HG03378 (cell line): ENCODE measurements around the gene CSMD2.
A peak's percentile ranks its signal among the peaks of the same experiment; 100 is the strongest.

Experiments used
- ATAC-seq: cut with Tn5 transposase; IDR thresholded peaks from one replicate; pipeline ENCODE4 v1.9.1; 2021; ENCODE audit warnings: mild to moderate bottlenecking, moderate library complexity; ENCODE audit not compliant: unreplicated experiment

The CSMD2 gene

GRCh38 chr1:33914531-33914930 lies 250.5 kb downstream of the CSMD2 start:
- ATAC-seq = no peak

DNA sequence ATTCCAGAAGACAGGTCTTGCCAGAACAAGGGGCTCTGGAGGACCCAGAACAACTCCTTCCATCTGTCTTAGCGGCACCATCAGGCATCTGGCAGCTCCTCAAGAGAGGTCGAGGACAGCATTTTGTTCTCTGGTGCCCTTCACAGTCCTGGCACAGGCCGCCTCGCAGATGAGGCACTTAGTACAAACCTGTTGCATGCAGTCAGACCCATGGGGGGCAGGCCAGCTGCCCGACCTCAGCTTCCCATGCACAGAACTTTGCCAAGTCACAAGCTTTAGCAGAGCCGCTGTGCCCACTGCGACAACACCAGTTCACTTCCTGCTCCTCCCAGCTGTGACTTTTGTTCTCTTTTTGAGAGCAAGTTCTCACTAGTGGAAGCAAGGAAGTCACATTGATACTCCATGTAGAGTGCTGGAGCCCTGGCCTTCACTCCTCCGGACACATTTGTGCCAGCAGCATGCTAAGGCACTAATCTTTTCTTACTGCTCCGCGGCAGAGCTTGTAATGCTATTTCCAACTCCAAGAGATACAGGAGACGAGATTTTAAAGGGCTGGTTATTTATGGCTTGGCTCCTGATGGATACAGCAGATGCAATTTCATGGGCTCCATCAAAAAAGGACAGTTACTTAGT lies 256.6 kb downstream of the CSMD2 start:
- no peak for ATAC-seq

DNA sequence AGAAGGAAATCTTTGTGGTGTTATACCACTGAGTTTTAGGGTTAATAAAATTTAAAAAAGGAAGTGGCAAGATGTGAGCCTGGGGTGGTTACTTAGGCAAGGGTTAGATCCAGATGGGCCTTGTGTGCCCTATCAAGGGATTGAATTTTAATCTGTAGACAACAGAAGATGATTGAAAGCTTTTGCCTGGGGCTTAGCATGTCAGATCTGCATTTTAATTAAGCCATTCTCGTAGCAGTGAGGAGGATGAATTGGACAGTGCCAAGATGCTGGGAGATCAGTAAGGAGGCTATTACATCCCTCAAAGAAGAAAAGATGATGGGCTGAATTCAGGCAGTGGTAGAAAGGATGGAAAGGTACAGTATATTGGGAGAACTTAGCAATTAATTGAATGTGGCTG lies 258.9 kb downstream of the CSMD2 start:
- no peak for ATAC-seq

- no peak for ATAC-seq
Measured at GRCh38 chr1:33905241-33905640, 259.8 kb downstream of the CSMD2 start.

- peak; percentile 74 for ATAC-seq
Measured at GRCh38 chr1:33903210-33903589, 261.8 kb downstream of the CSMD2 start.

- ATAC-seq = peak; percentile 73
Measured at GRCh38 chr1:33902486-33903209, 262.4 kb downstream of the CSMD2 start.

GRCh38 chr1:33899746-33900145 lies 265.3 kb downstream of the CSMD2 start:
- ATAC-seq = no peak

GRCh38 chr1:33898881-33899280 lies 266.1 kb downstream of the CSMD2 start:
- no peak for ATAC-seq

DNA sequence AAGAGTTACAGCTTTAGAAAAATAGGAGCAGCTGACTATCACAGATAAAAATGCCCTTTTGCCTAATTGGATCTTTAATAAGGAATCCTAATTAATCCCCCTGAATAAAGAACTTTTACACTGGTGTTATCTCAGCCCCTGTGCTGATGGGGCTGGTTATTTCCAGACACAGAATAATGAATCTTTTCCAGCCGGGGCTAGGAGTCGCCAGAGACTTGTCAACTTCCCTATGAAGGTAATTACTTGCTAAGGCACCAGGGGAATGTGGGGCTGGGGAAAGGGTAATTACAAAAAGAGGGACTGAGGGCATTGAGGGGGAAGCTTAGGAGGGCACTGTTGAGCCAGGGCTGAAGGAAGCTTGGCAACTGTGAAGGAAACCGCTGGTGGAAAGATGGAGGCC lies 266.6 kb downstream of the CSMD2 start:
- no peak for ATAC-seq

- ATAC-seq = no peak
Measured at GRCh38 chr1:33897092-33897725, 267.8 kb downstream of the CSMD2 start.

GRCh38 chr1:33895976-33896375 lies 269.1 kb downstream of the CSMD2 start:
- ATAC-seq = no peak

DNA sequence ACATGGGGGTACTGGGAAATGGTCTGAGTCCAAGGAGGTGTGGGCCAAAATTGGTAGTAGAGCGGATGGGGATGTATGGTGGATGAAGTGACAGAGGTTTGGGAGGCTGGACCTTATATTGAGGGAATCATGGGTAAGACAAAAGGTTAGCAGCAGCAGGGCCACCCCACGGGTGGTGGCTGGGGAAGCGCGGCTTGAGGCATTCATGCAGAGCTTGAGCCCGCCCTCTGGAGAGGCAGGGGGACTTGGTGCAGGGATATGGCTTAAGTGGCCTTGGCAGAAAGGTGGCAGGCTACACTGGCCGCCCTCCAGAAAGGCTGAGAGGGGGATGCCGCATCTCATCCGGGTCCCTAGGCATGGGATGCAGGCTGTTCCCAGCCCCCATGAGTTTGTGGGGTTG lies 269.6 kb downstream of the CSMD2 start:
- ATAC-seq = no peak

GRCh38 chr1:33893147-33893830 lies 271.7 kb downstream of the CSMD2 start:
- ATAC-seq = no peak

GRCh38 chr1:33886496-33886895 lies 278.5 kb downstream of the CSMD2 start:
- ATAC-seq = no peak

DNA sequence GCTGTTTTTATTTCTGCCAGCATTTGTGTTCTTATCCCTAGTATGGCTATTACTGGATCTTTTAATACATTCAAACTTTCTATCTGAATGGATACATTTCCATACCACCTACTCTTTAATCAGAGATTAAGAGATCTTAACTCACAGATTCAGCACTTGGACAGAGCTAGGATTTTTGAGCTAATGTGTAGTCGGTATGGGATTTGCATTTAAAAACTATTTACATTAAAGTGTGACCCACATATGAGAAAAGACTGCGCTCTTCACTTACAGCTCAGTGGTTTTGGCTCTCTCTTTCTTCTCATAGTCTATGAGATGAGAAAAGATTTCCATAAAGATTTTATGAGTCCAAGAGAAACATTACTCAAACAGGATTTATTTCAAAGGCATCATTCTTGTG lies 284.7 kb downstream of the CSMD2 start:
- ATAC-seq = no peak

- no peak for ATAC-seq
Measured at GRCh38 chr1:33878392-33878791, 286.6 kb downstream of the CSMD2 start.

- ATAC-seq = no peak
Measured at GRCh38 chr1:33876970-33877650, 287.9 kb downstream of the CSMD2 start.

GRCh38 chr1:33875862-33876261 lies 289.2 kb downstream of the CSMD2 start:
- no peak for ATAC-seq

GRCh38 chr1:33874636-33875035 lies 290.4 kb downstream of the CSMD2 start:
- no peak for ATAC-seq

- ATAC-seq = no peak
Measured at GRCh38 chr1:33872683-33873082, 292.3 kb downstream of the CSMD2 start.

GRCh38 chr1:33872275-33872674 lies 292.8 kb downstream of the CSMD2 start:
- no peak for ATAC-seq
